Stimulated activated CD8-positive, alpha-beta memory T cell treated with anti-CD3 and anti-CD28 coated beads, Interleukin-4, amount 100 ng/mL, for 4 hours (primary cell): ENCODE results near the gene VAMP5.
"Not testable (repeated sequence)": the region's sequence is repeated elsewhere in the genome, so short reads cannot be mapped to it uniquely, and the experiment has no call there.

Experiments used
- DNase-seq, 2 donors: peaks; one replicate each; pipeline ENCODE4 v3.0.0-alpha.2; 2020; ENCODE audit warnings: low read depth in 2 of 2, low spot score in 1 of 2

The VAMP5 gene

DNA sequence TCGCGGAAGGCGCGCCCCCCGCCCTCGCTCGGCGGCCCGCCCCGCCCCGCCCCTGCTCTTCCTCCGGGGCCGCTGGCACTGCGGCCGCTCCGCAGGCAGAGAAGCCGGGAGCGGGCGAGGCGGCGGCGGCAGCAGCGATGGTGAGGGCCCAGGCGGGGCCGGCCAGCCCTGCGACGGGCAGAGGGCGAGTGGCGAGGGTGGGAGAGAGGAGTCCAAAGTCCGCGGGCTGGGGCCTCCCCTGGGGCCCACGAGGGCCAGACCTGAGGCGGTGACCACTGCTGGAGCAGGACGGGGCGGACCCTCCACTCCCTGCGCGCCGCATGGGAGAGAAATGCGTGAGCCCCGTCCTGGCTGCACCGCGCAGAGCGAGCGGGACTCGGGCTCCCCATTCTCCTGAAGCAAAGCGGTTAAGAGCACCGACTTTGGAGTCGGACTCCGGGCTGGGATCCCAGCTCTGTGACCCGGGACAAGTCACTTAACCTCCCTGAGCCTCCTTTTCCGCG lies at the start of gene VAMP5:
VAMP5 (plus strand) TSS at position 78 of the 503 bp plus-strand sequence; CDS start at position 138, 60 bp downstream.
- no peak for DNase-seq

- no peak for DNase-seq
Measured at GRCh38 chr2:85534881-85535280, 49.4 kb upstream of the VAMP5 start.

DNA sequence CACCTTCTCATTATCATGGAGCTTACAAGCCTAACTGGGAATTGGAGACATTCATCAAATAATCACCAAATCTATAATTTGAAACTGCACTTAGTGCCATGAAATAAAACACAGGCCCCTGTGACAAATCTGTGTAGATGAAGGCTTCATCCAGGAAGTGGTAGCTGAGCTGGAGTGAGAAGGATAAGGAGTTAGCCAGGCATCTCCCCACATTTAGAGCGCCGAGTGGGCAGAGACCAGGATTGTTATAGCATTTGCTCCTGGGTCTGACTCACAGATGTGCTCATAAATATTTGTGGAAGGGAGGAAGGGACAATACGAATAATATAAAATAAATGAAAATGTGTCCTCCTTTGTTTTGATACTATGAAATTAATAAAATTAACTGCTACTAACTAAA lies 47.8 kb upstream of the VAMP5 start:
- no peak for DNase-seq

GRCh38 chr2:85537600-85538506 lies 46.4 kb upstream of the VAMP5 start:
- DNase-seq, result no peak

DNA sequence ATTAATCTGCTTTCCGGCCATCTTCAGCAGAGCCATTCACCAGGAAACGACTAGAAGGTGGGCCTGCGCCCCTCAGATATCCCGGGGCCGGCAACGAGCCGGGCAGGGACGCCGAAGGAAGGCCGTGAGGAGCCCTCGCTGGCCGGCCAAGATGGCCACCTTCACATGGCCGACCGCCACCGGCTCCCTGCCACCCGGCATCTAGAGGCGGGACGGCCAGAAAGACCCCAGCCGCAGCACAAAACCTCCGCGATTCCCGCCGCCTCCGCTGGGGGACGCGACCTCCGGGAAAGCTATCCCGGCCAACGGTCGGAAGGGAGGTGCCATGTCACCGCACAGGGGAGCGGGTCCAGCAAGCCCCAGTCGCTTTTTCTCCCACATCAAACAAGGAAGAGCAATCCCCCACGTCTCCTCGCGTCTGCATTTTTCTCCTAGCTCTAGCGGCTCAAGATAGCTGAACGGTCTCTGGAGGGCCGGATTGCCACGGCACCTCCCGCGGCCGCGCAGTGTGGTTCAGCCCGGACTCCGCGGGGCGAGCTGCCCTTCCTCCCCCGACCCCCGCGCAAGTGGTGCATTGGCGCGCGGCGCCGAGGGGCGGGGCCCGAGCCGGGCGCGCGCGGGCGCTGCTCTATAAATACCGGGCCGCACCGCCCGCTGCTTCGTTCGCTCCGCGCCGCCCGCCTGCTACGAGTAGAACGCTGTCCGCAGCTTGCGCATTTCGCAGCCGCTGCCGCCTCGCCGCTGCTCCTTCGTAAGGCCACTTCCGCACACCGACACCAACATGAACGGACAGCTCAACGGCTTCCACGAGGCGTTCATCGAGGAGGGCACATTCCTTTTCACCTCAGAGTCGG lies 45.5 kb upstream of the VAMP5 start, which contains the start of gene MAT2A:
MAT2A (plus strand) TSS at position 662 of the 854 bp plus-strand sequence; CDS start at position 782, 120 bp downstream.
- peak; percentile 76 for DNase-seq

DNA sequence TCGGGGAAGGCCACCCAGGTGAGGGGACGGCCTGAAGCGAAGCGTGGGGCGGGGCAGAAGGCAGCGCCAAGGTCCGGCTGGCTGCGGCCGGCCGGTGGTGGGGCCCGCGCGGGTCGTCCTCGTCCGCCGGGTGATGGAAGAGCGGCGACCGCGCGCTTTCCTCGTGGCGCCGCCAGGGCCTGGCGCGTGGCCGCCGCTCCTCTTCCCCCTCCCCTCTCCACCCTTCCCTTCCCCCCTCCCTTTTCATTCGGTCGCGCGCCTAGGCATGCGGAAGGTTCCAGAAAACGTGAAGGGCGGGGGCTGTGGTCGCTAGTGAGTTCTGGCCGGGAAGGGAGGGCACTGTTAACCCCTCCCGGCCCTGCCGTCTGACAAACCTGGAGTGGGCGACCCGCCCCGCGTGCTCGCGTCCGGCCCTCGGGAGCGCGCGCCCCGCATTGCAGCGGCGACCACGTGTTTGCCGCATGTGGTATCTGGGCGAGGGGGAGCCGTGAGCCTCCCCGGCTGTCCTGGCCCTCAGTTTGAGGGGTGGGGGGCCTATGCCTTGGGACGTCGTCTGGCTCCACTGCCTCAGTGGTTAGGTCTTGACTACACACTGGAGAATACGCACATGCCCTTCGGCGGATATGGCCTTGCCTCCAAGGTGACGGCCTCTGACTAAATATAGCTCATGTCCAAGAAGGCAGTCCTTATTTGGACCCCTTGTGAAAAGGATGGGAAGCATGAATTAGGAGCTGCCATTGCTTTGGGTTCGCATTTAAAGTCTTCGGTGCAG lies 44.7 kb upstream of the VAMP5 start:
- peak; percentile 58 to 63 for DNase-seq

GRCh38 chr2:85540133-85540648 lies 44.0 kb upstream of the VAMP5 start:
- no peak for DNase-seq

DNA sequence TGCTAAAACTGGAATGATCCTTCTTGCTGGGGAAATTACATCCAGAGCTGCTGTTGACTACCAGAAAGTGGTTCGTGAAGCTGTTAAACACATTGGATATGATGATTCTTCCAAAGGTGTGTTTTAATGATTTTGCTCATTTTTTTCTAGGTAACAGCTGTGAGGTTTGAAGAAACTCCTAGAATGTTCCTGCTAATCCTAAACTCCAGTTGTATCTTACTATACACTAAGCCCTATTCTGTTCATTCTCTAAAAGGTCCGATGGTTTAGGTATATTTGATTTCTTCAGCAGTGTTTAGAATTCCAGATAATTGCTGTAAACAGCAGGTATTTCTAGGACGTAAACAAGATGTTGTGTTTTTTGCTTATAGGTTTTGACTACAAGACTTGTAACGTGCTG lies 43.0 kb upstream of the VAMP5 start:
- no peak for DNase-seq

GRCh38 chr2:85541753-85542457 lies 42.3 kb upstream of the VAMP5 start:
- no peak for DNase-seq

GRCh38 chr2:85542777-85543176 lies 41.5 kb upstream of the VAMP5 start:
- DNase-seq, result no peak

DNA sequence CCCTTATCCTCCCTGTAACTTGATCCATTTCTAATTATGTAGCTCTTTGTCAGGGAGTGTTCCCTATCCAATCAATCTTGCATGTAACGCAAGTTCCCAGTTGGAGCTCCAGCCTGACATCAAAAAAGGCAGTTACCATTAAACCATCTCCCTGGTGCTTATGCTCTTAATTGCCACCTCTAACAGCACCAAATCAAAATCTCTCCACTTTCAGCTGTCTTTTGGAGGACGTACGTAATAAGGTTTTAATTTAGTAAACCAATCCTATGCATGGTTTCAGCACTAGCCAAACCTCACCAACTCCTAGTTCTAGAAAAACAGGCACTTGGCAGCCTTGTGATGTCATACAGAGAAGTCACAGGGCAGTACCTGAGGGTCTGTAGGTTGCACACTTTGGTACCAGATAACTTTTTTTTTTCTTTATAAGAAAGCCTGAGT lies 40.0 kb upstream of the VAMP5 start:
- DNase-seq, result not testable (repeated sequence)

- not testable (repeated sequence) for DNase-seq
Measured at GRCh38 chr2:85544915-85545779, 39.1 kb upstream of the VAMP5 start.

GRCh38 chr2:85545780-85546240 lies 38.4 kb upstream of the VAMP5 start:
- no peak for DNase-seq

- DNase-seq, result no peak
Measured at GRCh38 chr2:85547089-85547858, 37.0 kb upstream of the VAMP5 start.

DNA sequence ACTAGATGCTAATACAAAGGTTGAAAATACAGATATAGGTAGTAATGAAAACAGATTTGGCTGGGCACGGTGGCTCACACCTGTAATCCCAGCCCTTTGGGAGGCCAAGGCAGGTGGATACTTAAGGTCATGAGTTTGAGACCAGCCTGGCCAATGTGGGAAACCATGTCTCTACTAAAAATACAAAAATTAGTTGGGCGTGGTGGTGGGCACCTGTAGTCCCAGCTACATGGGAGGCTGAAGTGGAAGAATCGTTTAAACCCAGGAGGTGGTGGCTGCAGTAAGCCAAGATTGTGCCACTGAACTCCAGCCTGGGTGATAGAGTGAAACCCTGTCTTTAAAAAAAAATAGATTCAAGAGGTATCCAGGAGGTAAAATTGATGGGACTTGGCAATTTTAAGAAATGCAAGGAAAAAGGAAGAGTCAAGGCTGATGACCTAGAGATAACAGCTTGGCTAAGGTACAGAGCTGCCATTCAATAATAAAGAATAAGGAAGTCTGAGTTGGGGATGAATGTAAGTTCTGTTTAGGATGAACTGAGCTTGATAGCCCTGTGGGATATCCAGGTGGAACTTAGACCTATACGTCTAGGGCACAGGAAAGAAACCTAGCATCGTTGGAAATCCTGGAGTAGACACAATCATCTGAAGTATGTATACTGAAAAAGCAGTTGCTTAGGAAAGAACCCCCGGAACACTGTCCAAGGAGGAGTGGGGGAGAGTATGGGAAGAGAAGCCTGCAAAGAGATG lies 36.2 kb upstream of the VAMP5 start:
- no peak for DNase-seq

DNA sequence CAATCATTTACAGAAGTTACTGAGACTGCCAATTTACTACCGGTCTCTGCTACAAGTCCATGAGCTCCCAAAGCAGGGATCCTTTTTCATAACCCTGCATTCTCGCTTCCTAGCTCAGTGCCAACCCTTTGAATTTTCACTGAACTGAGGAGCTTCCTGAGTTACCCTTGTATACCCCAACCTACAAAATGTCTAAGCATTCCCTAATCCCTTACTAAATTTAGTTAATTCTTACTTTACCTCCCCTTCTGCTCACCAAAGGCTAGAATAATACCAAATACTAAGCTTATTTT lies 35.7 kb upstream of the VAMP5 start:
- no peak for DNase-seq

- DNase-seq, result no peak
Measured at GRCh38 chr2:85549095-85549494, 35.1 kb upstream of the VAMP5 start.

GRCh38 chr2:85549826-85550225 lies 34.4 kb upstream of the VAMP5 start:
- DNase-seq, result no peak
